Measurements from ENCODE around the gene PRPF39.

- TF ChIP-seq EZH2phosphoT487 (IDR thresholded peaks at IDR 0.05; ENCODE audit: insufficient read depth, low read depth) (no peak), EZH2 (IDR thresholded peaks at IDR 0.05; ENCODE audit: insufficient read depth, poor library complexity, severe bottlenecking) (no peak)
Observed at GRCh38 chr14:45150386-45150890, 66.5 kb downstream of the PRPF39 start.
